HepG2 (cell line): ENCODE data around the gene RABGAP1.

ENCODE experiments used
- EP300 ChIP-seq, 3 experiments: sonication (generic) in 1 of 3; formaldehyde crosslinking in 1 of 3; IDR thresholded peaks; 2 replicates each; pipeline versions ENCODE4 v1.5.1 to v1.6.1; 2011 to 2020; ENCODE audit warnings: low read depth in 2 of 3, low read length in 2 of 3, borderline replicate concordance in 1 of 3, improper control_type of control experiment in 1 of 3, mild to moderate bottlenecking in 1 of 3, missing genetic modification reagents in 1 of 3, moderate library complexity in 1 of 3
- GATA4 ChIP-seq: sonication (generic); IDR thresholded peaks from 2 replicates; pipeline ENCODE4 v1.6.1; 2016; ENCODE audit warnings: antibody characterized with exemption, low read depth, borderline replicate concordance
- GATAD2A ChIP-seq: IDR thresholded peaks from 2 replicates; pipeline ENCODE4 v1.6.1; 2016
- HINFP ChIP-seq: sonication (generic); formaldehyde crosslinking; IDR thresholded peaks from 2 replicates; pipeline ENCODE4 v1.4.0; 2020; ENCODE audit warnings: low read depth, mild to moderate bottlenecking, missing genetic modification reagents
- HOMEZ ChIP-seq: IDR thresholded peaks from 2 replicates; pipeline ENCODE4 v1.6.1; 2016; ENCODE audit warnings: low read depth
- ZNF460 ChIP-seq: sonication (generic); formaldehyde crosslinking; IDR thresholded peaks from 2 replicates; pipeline ENCODE4 v1.5.1; 2020; ENCODE audit warnings: missing genetic modification reagents, mild to moderate bottlenecking, borderline replicate concordance
- TF ChIP-seq, protein P1 (sequence below): sonication (generic); formaldehyde crosslinking; IDR thresholded peaks from 2 replicates; pipeline ENCODE4 v1.4.0; 2020; ENCODE audit warnings: missing genetic modification reagents

DNA sequence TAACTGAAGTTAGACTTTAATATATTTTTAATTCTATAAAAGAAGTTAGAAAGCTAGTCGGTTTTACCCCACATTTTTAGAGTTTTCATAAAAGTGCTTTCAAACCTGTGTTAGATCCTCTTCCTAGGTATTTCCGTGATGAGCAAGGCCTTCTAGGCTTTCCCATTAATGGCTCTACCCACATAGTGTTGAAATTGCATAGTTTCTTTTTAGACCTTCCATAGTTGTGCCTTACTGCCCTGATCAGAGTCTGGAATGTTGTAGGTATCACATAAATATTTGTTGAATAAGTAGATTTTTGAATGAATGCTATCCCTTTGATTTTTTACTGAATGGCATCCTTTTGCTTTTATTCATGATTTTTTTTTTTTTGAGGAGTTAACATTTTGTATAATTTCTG, 47.3 kb downstream of the RABGAP1 start:
- TF ChIP-seq, protein P1, sequence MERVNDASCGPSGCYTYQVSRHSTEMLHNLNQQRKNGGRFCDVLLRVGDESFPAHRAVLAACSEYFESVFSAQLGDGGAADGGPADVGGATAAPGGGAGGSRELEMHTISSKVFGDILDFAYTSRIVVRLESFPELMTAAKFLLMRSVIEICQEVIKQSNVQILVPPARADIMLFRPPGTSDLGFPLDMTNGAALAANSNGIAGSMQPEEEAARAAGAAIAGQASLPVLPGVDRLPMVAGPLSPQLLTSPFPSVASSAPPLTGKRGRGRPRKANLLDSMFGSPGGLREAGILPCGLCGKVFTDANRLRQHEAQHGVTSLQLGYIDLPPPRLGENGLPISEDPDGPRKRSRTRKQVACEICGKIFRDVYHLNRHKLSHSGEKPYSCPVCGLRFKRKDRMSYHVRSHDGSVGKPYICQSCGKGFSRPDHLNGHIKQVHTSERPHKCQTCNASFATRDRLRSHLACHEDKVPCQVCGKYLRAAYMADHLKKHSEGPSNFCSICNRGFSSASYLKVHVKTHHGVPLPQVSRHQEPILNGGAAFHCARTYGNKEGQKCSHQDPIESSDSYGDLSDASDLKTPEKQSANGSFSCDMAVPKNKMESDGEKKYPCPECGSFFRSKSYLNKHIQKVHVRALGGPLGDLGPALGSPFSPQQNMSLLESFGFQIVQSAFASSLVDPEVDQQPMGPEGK (CRISPR knock-in tag), result no peak
- TF ChIP-seq GATA4 (no peak), HOMEZ (no peak), ZNF460 (CRISPR knock-in tag) (no peak), GATAD2A (CRISPR knock-in tag) (no peak), HINFP (CRISPR knock-in tag) (no peak), EP300 (IDR thresholded peaks at IDR 0.05; ENCODE audit: low read depth in 2 of 2, low read length in 2 of 2) (no peak), EP300 (CRISPR knock-in tag; IDR thresholded peaks at IDR 0.05; ENCODE audit: borderline replicate concordance) (no peak)
